Panc1 (cell line): ENCODE measurements around the gene HTRA2.

ENCODE experiments used
- POLR2AphosphoS5 ChIP-seq: IDR thresholded peaks from 2 replicates; pipeline ENCODE4 v1.6.1; 2012; ENCODE audit warnings: mild to moderate bottlenecking, low read depth, low read length, moderate library complexity
- SIN3A ChIP-seq: IDR thresholded peaks from 2 replicates; pipeline ENCODE4 v1.6.1; 2012; ENCODE audit warnings: low read depth, mild to moderate bottlenecking, low read length, moderate library complexity, borderline replicate concordance; ENCODE audit not compliant: insufficient read depth
- TF ChIP-seq, protein P1 (sequence below): fragments of 450-650 bp; IDR thresholded peaks from 2 replicates; pipeline ENCODE4 v1.5.1; 2017; ENCODE audit warnings: mild to moderate bottlenecking
- TF ChIP-seq, protein P2 (sequence below), 2 experiments: IDR thresholded peaks; 2 replicates each; pipeline ENCODE4 v1.6.1; 2011 to 2012; ENCODE audit warnings: low read depth in 2 of 2, control low read depth in 1 of 2, low read length in 1 of 2, mild to moderate bottlenecking in 1 of 2, moderate library complexity in 1 of 2; ENCODE audit not compliant: insufficient read depth in 1 of 2

DNA sequence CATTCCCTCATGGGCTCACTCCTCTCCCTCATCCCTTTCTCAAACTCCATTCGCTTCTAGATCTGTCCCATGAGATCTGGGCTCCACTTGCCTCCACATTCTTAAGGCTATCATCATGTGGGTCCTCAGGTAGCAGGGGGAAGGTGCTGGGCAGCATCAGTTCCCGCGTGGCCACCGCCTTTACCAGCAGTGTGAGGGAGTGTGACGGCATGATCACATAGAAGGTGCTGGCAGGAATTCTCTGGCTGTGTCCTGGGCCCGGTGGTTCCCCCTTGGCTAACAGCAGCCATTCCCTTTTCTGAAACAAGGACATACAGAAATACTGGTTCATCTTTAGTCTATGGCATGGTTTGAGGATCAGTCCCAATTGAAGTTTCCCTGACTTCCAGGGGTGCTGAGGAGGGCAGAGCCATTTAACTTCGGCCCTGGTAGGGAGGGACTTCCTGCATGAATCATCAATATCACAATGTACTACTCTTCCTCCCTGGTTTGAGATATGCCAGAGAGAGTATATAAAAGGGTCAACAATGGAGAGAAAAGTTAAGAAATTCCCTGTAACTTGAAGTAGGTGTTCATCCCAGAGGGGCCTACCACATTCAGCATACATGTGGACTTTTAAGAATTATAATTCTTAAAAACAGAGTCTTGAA, 32.5 kb downstream of the HTRA2 start:
- TF ChIP-seq, protein P1, sequence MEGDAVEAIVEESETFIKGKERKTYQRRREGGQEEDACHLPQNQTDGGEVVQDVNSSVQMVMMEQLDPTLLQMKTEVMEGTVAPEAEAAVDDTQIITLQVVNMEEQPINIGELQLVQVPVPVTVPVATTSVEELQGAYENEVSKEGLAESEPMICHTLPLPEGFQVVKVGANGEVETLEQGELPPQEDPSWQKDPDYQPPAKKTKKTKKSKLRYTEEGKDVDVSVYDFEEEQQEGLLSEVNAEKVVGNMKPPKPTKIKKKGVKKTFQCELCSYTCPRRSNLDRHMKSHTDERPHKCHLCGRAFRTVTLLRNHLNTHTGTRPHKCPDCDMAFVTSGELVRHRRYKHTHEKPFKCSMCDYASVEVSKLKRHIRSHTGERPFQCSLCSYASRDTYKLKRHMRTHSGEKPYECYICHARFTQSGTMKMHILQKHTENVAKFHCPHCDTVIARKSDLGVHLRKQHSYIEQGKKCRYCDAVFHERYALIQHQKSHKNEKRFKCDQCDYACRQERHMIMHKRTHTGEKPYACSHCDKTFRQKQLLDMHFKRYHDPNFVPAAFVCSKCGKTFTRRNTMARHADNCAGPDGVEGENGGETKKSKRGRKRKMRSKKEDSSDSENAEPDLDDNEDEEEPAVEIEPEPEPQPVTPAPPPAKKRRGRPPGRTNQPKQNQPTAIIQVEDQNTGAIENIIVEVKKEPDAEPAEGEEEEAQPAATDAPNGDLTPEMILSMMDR = no peak
- TF ChIP-seq, protein P2, sequence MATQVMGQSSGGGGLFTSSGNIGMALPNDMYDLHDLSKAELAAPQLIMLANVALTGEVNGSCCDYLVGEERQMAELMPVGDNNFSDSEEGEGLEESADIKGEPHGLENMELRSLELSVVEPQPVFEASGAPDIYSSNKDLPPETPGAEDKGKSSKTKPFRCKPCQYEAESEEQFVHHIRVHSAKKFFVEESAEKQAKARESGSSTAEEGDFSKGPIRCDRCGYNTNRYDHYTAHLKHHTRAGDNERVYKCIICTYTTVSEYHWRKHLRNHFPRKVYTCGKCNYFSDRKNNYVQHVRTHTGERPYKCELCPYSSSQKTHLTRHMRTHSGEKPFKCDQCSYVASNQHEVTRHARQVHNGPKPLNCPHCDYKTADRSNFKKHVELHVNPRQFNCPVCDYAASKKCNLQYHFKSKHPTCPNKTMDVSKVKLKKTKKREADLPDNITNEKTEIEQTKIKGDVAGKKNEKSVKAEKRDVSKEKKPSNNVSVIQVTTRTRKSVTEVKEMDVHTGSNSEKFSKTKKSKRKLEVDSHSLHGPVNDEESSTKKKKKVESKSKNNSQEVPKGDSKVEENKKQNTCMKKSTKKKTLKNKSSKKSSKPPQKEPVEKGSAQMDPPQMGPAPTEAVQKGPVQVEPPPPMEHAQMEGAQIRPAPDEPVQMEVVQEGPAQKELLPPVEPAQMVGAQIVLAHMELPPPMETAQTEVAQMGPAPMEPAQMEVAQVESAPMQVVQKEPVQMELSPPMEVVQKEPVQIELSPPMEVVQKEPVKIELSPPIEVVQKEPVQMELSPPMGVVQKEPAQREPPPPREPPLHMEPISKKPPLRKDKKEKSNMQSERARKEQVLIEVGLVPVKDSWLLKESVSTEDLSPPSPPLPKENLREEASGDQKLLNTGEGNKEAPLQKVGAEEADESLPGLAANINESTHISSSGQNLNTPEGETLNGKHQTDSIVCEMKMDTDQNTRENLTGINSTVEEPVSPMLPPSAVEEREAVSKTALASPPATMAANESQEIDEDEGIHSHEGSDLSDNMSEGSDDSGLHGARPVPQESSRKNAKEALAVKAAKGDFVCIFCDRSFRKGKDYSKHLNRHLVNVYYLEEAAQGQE (IDR thresholded peaks at IDR 0.05; ENCODE audit: insufficient read depth in 1 of 2, low read depth in 2 of 2, low read length in 1 of 2) = no peak
- TF ChIP-seq POLR2AphosphoS5 = no peak
- no peak for TF ChIP-seq SIN3A
